GM12878 (cell line): Measurements from ENCODE around the gene VEGFB. TPM values are rescaled to one million over a fixed set of nuclear protein-coding genes. Genes with fewer than 3 reads are reported as not detected.

Source experiments
- ATF7 ChIP-seq: fragments of 450-650 bp; IDR thresholded peaks from 2 replicates; pipeline ENCODE4 v1.6.1; 2016; ENCODE audit warnings: low read depth, mild to moderate bottlenecking
- DPF2 ChIP-seq: fragments of 450-650 bp; IDR thresholded peaks from 2 replicates; pipeline ENCODE4 v1.6.1; 2017; ENCODE audit warnings: mild to moderate bottlenecking
- LARP7 ChIP-seq: fragments of 450-650 bp; IDR thresholded peaks from 2 replicates; pipeline ENCODE4 v1.6.1; 2017; ENCODE audit warnings: mild to moderate bottlenecking
- MEF2B ChIP-seq: fragments of 450-650 bp; IDR thresholded peaks from 2 replicates; pipeline ENCODE4 v1.6.1; 2018; ENCODE audit warnings: mild to moderate bottlenecking, moderate library complexity; ENCODE audit not compliant: partially characterized antibody, poor library complexity, severe bottlenecking
- MXI1 ChIP-seq: fragments of 150-350 bp; IDR thresholded peaks from 2 replicates; pipeline ENCODE4 v1.6.1; 2011; ENCODE audit warnings: low read depth, mild to moderate bottlenecking, inconsistent platforms, low read length, improper control_type of control experiment
- NBN ChIP-seq: fragments of 450-650 bp; IDR thresholded peaks from 2 replicates; pipeline ENCODE4 v1.6.1; 2016
- NFYA ChIP-seq: IDR thresholded peaks from 2 replicates; pipeline ENCODE4 v1.6.1; 2011; ENCODE audit warnings: low read depth, mild to moderate bottlenecking, low read length, improper control_type of control experiment, borderline replicate concordance
- NR2C1 ChIP-seq: fragments of 450-650 bp; IDR thresholded peaks from 2 replicates; pipeline ENCODE4 v1.6.1; 2017; ENCODE audit warnings: antibody characterized with exemption, mild to moderate bottlenecking, moderate library complexity
- RAD51 ChIP-seq: fragments of 450-650 bp; IDR thresholded peaks from 2 replicates; pipeline ENCODE4 v1.6.1; 2016; ENCODE audit warnings: moderate library complexity, mild to moderate bottlenecking, inconsistent platforms
- SIN3A ChIP-seq: IDR thresholded peaks from 2 replicates; pipeline ENCODE4 v1.6.1; 2012; ENCODE audit warnings: low read depth, low read length, improper control_type of control experiment
- SIX5 ChIP-seq: IDR thresholded peaks from 2 replicates; pipeline ENCODE4 v1.6.1; 2011; ENCODE audit warnings: mild to moderate bottlenecking, low read depth, low read length, moderate library complexity; ENCODE audit not compliant: severe bottlenecking
- SMAD1 ChIP-seq: fragments of 450-650 bp; IDR thresholded peaks from 2 replicates; pipeline ENCODE4 v1.6.1; 2018; ENCODE audit warnings: mild to moderate bottlenecking, low read depth; ENCODE audit not compliant: partially characterized antibody
- SP1 ChIP-seq: IDR thresholded peaks from one replicate; pipeline ENCODE4 v1.6.1; 2011; ENCODE audit warnings: low read depth, low read length
- SREBF1 ChIP-seq: IDR thresholded peaks from 2 replicates; pipeline ENCODE4 v1.6.1; 2012; ENCODE audit warnings: mild to moderate bottlenecking, low read length
- TAF1 ChIP-seq: IDR thresholded peaks from 2 replicates; pipeline ENCODE4 v1.6.1; 2011; ENCODE audit warnings: mild to moderate bottlenecking, low read depth, low read length, borderline replicate concordance
- TCF12 ChIP-seq: IDR thresholded peaks from 2 replicates; pipeline ENCODE4 v1.6.1; 2011; ENCODE audit warnings: low read depth, mild to moderate bottlenecking, low read length
- TCF3 ChIP-seq: IDR thresholded peaks from 2 replicates; pipeline ENCODE4 v1.6.1; 2012; ENCODE audit warnings: low read depth, mild to moderate bottlenecking, low read length, borderline replicate concordance; ENCODE audit not compliant: insufficient read depth
- ZNF622 ChIP-seq: fragments of 450-650 bp; IDR thresholded peaks from 2 replicates; pipeline ENCODE4 v1.6.1; 2017; ENCODE audit warnings: mild to moderate bottlenecking, inconsistent platforms
- polyA plus RNA-seq, 11 experiments: library from polyadenylated mRNA; depleted of rRNA in 4 of 11; unstranded in 6 of 11; stranded (reverse) in 5 of 11; fragments of >200 nt; fragmentation: Nextera tagmentation in 4 of 11; fragmentation: Illumina TruSeq in 1 of 11; extraction: Ambion mirVana in 4 of 11; extraction: Trizol in 1 of 11; gene quantifications; 1 replicate in 1 of 11; 2 replicates in 10 of 11; pipeline versions ENCODE4 v1.2.1 to v1.2.3, GENCODE V29; 2011 to 2016; ENCODE audit warnings: inconsistent platforms in 2 of 11, missing spikeins in 2 of 11, low read depth in 1 of 11
- total RNA-seq, 4 experiments: library from RNA; depleted of rRNA in 3 of 4; stranded (reverse); fragments of >200 nt in 3 of 4; fragmentation: Illumina TruSeq in 1 of 4; extraction: Trizol in 1 of 4; gene quantifications; 2 replicates each; pipeline versions ENCODE4 v1.2.1 to v1.2.3, GENCODE V29; 2013 to 2021
- TF ChIP-seq, protein P1 (sequence below): fragments of 450-650 bp; IDR thresholded peaks from 2 replicates; pipeline ENCODE4 v1.6.1; 2017; ENCODE audit warnings: mild to moderate bottlenecking, low read depth, inconsistent platforms; ENCODE audit not compliant: poor library complexity, severe bottlenecking
- TF ChIP-seq, protein P2 (sequence below): IDR thresholded peaks from 2 replicates; pipeline ENCODE4 v1.6.1; 2012; ENCODE audit warnings: low read depth, low read length, improper control_type of control experiment
- TF ChIP-seq, protein P3 (sequence below): fragments of 450-650 bp; formaldehyde crosslinking; IDR thresholded peaks from 2 replicates; pipeline ENCODE4 v1.4.0; 2020; ENCODE audit warnings: mild to moderate bottlenecking, moderate library complexity
- TF ChIP-seq, protein P4 (sequence below): fragments of 450-650 bp; IDR thresholded peaks from 2 replicates; pipeline ENCODE4 v1.6.1; 2017; ENCODE audit warnings: low read depth, mild to moderate bottlenecking, moderate library complexity

VEGFB gene
- total and polyA plus RNA-seq, 10 of the 15 experiments (the other 5 are each of a cell fraction or from before 2014, with no cell fraction given), result 7.0 to 75.8 (median 20.3) TPM

DNA sequence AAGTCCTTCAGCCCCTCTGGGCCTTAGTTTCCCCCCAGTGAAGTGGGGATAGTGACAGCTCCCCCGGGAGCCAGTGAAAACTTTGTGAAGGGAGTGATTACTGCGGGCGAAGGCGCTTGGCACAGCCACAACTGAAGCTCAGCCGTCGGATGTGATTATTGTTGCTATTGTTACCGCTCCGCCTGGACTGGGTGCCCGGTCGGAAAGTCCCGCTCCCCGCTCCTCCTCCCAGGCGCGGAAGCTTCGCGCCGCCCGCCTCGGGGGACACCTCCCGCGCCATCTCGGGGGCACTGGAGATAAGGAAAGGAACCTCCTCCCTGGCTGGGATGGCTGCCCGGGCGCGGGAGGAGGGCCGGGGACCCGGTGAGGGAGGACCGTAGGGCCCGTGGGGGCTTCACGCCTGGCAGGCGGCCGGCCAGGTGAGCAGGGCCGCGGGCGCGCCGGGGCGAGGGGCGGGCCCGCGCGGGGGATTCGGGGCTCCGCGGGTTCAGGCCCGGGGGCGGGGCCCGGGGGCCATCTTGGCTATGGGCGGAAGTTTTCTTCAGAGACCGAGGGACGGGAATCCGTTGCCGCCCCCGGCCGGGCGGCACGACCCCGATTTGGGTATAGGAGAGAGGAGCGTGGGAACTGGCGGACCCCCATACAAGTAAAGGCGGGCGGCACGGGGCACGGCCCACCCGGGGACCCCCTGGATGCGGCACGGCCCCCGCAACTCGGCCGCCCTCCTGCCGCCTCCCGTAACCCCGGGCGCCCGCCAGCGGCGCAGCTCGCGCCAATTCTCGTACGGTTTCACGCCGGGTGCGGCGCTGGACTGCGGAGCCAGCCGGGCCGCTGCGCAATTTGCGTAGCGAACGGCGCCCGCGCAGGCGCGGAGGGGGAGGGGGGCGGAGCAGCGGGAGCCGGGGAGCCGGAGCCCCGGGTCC, 50.8 kb downstream of the VEGFB start, which contains the start of gene GPR137 (continued):
- TF ChIP-seq TCF12, result 0 out of 2 replicates have a peak, but pooled peaks have one; percentile 13
- TF ChIP-seq NR2C1, result peak; percentile 91
- no peak for TF ChIP-seq SP1
- TF ChIP-seq, protein P1, sequence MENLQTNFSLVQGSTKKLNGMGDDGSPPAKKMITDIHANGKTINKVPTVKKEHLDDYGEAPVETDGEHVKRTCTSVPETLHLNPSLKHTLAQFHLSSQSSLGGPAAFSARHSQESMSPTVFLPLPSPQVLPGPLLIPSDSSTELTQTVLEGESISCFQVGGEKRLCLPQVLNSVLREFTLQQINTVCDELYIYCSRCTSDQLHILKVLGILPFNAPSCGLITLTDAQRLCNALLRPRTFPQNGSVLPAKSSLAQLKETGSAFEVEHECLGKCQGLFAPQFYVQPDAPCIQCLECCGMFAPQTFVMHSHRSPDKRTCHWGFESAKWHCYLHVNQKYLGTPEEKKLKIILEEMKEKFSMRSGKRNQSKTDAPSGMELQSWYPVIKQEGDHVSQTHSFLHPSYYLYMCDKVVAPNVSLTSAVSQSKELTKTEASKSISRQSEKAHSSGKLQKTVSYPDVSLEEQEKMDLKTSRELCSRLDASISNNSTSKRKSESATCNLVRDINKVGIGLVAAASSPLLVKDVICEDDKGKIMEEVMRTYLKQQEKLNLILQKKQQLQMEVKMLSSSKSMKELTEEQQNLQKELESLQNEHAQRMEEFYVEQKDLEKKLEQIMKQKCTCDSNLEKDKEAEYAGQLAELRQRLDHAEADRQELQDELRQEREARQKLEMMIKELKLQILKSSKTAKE, result no peak
- peak; percentile 65; the same call in 1 of the 2 replicates for TF ChIP-seq MXI1
- TF ChIP-seq LARP7, result peak; percentile 76
- TF ChIP-seq ATF7, result 0 out of 2 replicates have a peak, but pooled peaks have one; percentile 2
- TF ChIP-seq SREBF1, result no peak
- TF ChIP-seq MEF2B, result peak; percentile 50
- peak; percentile 41 for TF ChIP-seq SMAD1
- no peak for TF ChIP-seq SIN3A
- TF ChIP-seq ZNF622, result no peak
- TF ChIP-seq DPF2, result peak; percentile 96
- TF ChIP-seq, protein P2, sequence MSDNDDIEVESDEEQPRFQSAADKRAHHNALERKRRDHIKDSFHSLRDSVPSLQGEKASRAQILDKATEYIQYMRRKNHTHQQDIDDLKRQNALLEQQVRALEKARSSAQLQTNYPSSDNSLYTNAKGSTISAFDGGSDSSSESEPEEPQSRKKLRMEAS, result no peak
- TF ChIP-seq TAF1, result no peak
- TF ChIP-seq SIX5, result peak; percentile 73
- TF ChIP-seq RAD51, result no peak
- TF ChIP-seq, protein P3, sequence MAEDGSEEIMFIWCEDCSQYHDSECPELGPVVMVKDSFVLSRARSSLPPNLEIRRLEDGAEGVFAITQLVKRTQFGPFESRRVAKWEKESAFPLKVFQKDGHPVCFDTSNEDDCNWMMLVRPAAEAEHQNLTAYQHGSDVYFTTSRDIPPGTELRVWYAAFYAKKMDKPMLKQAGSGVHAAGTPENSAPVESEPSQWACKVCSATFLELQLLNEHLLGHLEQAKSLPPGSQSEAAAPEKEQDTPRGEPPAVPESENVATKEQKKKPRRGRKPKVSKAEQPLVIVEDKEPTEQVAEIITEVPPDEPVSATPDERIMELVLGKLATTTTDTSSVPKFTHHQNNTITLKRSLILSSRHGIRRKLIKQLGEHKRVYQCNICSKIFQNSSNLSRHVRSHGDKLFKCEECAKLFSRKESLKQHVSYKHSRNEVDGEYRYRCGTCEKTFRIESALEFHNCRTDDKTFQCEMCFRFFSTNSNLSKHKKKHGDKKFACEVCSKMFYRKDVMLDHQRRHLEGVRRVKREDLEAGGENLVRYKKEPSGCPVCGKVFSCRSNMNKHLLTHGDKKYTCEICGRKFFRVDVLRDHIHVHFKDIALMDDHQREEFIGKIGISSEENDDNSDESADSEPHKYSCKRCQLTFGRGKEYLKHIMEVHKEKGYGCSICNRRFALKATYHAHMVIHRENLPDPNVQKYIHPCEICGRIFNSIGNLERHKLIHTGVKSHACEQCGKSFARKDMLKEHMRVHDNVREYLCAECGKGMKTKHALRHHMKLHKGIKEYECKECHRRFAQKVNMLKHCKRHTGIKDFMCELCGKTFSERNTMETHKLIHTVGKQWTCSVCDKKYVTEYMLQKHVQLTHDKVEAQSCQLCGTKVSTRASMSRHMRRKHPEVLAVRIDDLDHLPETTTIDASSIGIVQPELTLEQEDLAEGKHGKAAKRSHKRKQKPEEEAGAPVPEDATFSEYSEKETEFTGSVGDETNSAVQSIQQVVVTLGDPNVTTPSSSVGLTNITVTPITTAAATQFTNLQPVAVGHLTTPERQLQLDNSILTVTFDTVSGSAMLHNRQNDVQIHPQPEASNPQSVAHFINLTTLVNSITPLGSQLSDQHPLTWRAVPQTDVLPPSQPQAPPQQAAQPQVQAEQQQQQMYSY (CRISPR knock-in tag), result no peak
- TF ChIP-seq TCF3, result no peak
- TF ChIP-seq, protein P4, sequence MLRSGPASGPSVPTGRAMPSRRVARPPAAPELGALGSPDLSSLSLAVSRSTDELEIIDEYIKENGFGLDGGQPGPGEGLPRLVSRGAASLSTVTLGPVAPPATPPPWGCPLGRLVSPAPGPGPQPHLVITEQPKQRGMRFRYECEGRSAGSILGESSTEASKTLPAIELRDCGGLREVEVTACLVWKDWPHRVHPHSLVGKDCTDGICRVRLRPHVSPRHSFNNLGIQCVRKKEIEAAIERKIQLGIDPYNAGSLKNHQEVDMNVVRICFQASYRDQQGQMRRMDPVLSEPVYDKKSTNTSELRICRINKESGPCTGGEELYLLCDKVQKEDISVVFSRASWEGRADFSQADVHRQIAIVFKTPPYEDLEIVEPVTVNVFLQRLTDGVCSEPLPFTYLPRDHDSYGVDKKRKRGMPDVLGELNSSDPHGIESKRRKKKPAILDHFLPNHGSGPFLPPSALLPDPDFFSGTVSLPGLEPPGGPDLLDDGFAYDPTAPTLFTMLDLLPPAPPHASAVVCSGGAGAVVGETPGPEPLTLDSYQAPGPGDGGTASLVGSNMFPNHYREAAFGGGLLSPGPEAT, result peak; percentile 92
- 0 out of 2 replicates have a peak, but pooled peaks have one; percentile 18 for TF ChIP-seq NBN
- TF ChIP-seq NFYA, result no peak
